B cell (primary cell): Measurements from ENCODE around the gene CPA1. TPM values are rescaled to one million over a fixed set of nuclear protein-coding genes. Genes with fewer than 3 reads are reported as not detected.

Source experiments
- ATAC-seq: fragments of 200-7000 bp; cut with Tn5 transposase; one replicate; pipeline ENCODE4 v1.10.0; 2021; ENCODE audit warnings: low read depth, mild to moderate bottlenecking, moderate number of reproducible peaks, moderate library complexity
- CTCF ChIA-PET: fragments of 350-600 bp; sonication (Branson Sonifier 250); formaldehyde crosslinking; loops from one replicate; lab custom pipeline; 2021; ENCODE audit warnings: antibody characterized with exemption, inconsistent platforms; lab: Charles Lee
- POLR2A ChIA-PET: fragments of 350-600 bp; sonication (Branson Sonifier 250); formaldehyde crosslinking; loops from one replicate; lab custom pipeline; 2021; ENCODE audit warnings: antibody characterized with exemption; lab: Charles Lee
- DNase-seq: peaks from one replicate; pipeline ENCODE4 v3.0.0; 2013
- H2AFZ ChIP-seq: 2 replicates; pipeline ENCODE4 v1.6.1; 2012; ENCODE audit warnings: mild to moderate bottlenecking, low read depth, low read length; ENCODE audit not compliant: insufficient read depth, poor library complexity, severe bottlenecking
- H3K27ac ChIP-seq, 2 donors: 1 replicate in 1 of 2; 2 replicates in 1 of 2; pipeline ENCODE4 v1.5.1; 2012 to 2013; ENCODE audit warnings: low read length in 2 of 2, mild to moderate bottlenecking in 2 of 2, moderate library complexity in 1 of 2
- H3K27me3 ChIP-seq, 4 experiments: fragments of 200-600 bp in 1 of 4; sonication (generic) in 1 of 4; replicated peaks in 1 of 4; 1 replicate in 2 of 4; 2 replicates in 2 of 4; pipeline versions ENCODE4 v1.6.1 to v1.7.0; 2013 to 2016; ENCODE audit warnings: low read length in 3 of 4, mild to moderate bottlenecking in 2 of 4, mixed read lengths in 1 of 4, moderate library complexity in 1 of 4; ENCODE audit not compliant: insufficient read depth in 4 of 4, control insufficient read depth in 3 of 4; ENCODE audit errors: control extremely low read depth in 1 of 4
- H3K36me3 ChIP-seq, 2 experiments: replicated peaks in 1 of 2; 1 replicate in 1 of 2; 2 replicates in 1 of 2; pipeline versions ENCODE4 v1.6.1 to v1.7.1; 2013; ENCODE audit warnings: low read length in 1 of 2; ENCODE audit not compliant: insufficient read depth in 2 of 2, control insufficient read depth in 1 of 2; ENCODE audit errors: control extremely low read depth in 1 of 2, extremely low read depth in 1 of 2
- H3K4me1 ChIP-seq, 2 donors: fragments of 200-600 bp in 1 of 2; sonication (generic) in 1 of 2; 1 replicate in 1 of 2; 2 replicates in 1 of 2; pipeline versions ENCODE4 v1.5.1 to v1.6.1; 2013 to 2017; ENCODE audit warnings: low read length in 2 of 2; ENCODE audit not compliant: control insufficient read depth in 2 of 2, insufficient read depth in 2 of 2
- H3K4me2 ChIP-seq: replicated peaks from 2 replicates; pipeline ENCODE3; 2012; ENCODE audit warnings: mild to moderate bottlenecking, low read depth, low read length; ENCODE audit not compliant: poor library complexity, severe bottlenecking
- H3K4me3 ChIP-seq, 5 experiments: fragments of 200-600 bp in 1 of 5; sonication (generic) in 1 of 5; 1 replicate in 3 of 5; 2 replicates in 2 of 5; pipeline versions ENCODE4 v1.5.1 to v1.7.0; 2011 to 2016; ENCODE audit warnings: low read length in 4 of 5, mild to moderate bottlenecking in 4 of 5, low read depth in 2 of 5, control low read depth in 1 of 5, moderate library complexity in 1 of 5; ENCODE audit not compliant: insufficient read depth in 1 of 5; ENCODE audit errors: control extremely low read depth in 1 of 5, extremely low read depth in 1 of 5
- H3K79me2 ChIP-seq: fragments of 200-600 bp; sonication (generic); one replicate; pipeline ENCODE4 v1.6.0; 2016; ENCODE audit warnings: low read length; ENCODE audit not compliant: control insufficient read depth, insufficient read depth
- H3K9ac ChIP-seq: fragments of 200-600 bp; sonication (generic); 2 replicates; pipeline ENCODE4 v1.6.1; 2017; ENCODE audit warnings: mild to moderate bottlenecking, low read length, moderate library complexity
- H3K9me3 ChIP-seq, 3 donors: one replicate each; pipeline versions ENCODE4 v1.6.1 to v1.7.1; 2013; ENCODE audit warnings: low read length in 2 of 3; ENCODE audit not compliant: control insufficient read depth in 2 of 3, insufficient read depth in 1 of 3; ENCODE audit errors: control extremely low read depth in 1 of 3
- H4K20me1 ChIP-seq: 2 replicates; pipeline ENCODE4 v1.6.0; 2012; ENCODE audit warnings: mild to moderate bottlenecking, low read length; ENCODE audit not compliant: insufficient read depth, control insufficient read depth, poor library complexity, severe bottlenecking
- H3K27ac Mint-ChIP-seq: one replicate; pipeline ENCODE4 v1.8.0; 2021; ENCODE audit warnings: mixed read lengths
- H3K27me3 Mint-ChIP-seq: one replicate; pipeline ENCODE4 v1.8.0; 2021; ENCODE audit warnings: mixed read lengths
- H3K4me1 Mint-ChIP-seq: one replicate; pipeline ENCODE4 v1.8.0; 2021; ENCODE audit warnings: mixed read lengths
- H3K4me3 Mint-ChIP-seq: one replicate; pipeline ENCODE4 v1.8.0; 2021; ENCODE audit warnings: mixed read lengths
- H3K9me3 Mint-ChIP-seq: one replicate; pipeline ENCODE4 v1.8.0; 2022; ENCODE audit warnings: mixed read lengths; ENCODE audit not compliant: insufficient read depth
- EZH2 ChIP-seq: IDR thresholded peaks from 2 replicates; pipeline ENCODE4 v1.6.1; 2012; ENCODE audit warnings: borderline replicate concordance, low read depth, mild to moderate bottlenecking, moderate library complexity, low read length; ENCODE audit not compliant: insufficient read depth, poor library complexity, severe bottlenecking
- WGBS: methylation state at CpG from one replicate; pipeline ENCODE4 v1.1.5; 2013; ENCODE audit warnings: missing lambda C conversion rate; ENCODE audit not compliant: insufficient coverage; 5-methylcytosine and 5-hydroxymethylcytosine counted together
- intact Hi-C: fragments of 100-400 bp; cut with micrococcal nuclease; formaldehyde crosslinking; loops from one replicate; pipeline ENCODE4 v1.10.0; 2022
- polyA plus RNA-seq: library from polyadenylated mRNA; depleted of rRNA; stranded (reverse); fragments of >200 nt; gene quantifications from 2 replicates; pipeline ENCODE4 v1.2.3, GENCODE V29; 2012
- total RNA-seq, 2 donors: library from RNA; stranded (reverse); fragments of 120-200 nt in 1 of 2; gene quantifications; 1 replicate in 1 of 2; 2 replicates in 1 of 2; pipeline versions ENCODE4 v1.2.3 to v1.2.4, GENCODE V29; 2013 to 2022
- TF ChIP-seq, protein P1 (sequence below): fragments of 200-600 bp; IDR thresholded peaks from one replicate; pipeline ENCODE4 v1.8.0; 2022; ENCODE audit warnings: antibody characterized with exemption, mild to moderate bottlenecking

CPA1 gene
- total and polyA plus RNA-seq, 2 donors (not counting 1 experiment from before 2014, with no cell fraction given), result not detected

DNA sequence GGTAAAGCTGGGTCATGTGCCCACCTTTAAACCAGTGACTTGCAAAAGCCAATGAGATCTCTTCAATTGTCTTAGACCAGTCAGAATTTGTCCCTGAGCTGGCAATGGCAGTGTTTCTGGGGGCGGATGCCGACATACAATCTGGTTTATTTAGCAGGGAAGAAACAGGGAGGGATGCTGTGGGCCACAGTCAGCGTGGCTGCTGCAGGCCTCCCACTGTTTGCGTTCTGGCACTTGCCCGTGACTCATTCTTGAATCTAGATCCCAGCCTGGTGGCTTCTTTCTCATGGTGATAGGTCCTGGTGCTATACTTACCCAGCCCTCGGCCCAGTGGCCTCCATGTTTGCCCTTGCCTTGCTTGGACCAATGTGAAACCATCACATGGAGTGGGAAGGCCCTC lies 3.1 kb upstream of the CPA1 start:
- H3K27me3 Mint-ChIP-seq, result no peaks in the 10 kb centered on the region
- ChIA-PET CTCF (no interaction called here), POLR2A (no interaction called here)
- Histone ChIP-seq H3K36me3 (no peaks in the 10 kb centered on the region), H3K9me3 (peaks cover 0 to 16% (median 0%) of the 10 kb centered on the region in 3 donors), H3K27me3 (no peaks in the 10 kb centered on the region), H3K4me2 (no peak overlapping the region), H3K4me3 (no peak overlapping the region), H4K20me1 (no peaks in the 10 kb centered on the region), H3K79me2 (no peaks in the 10 kb centered on the region), H2AFZ (no peak overlapping the region), H3K4me1 (no peaks in the 10 kb centered on the region), H3K9ac (no peak overlapping the region), H3K27ac (no peak overlapping the region)
- 88% methylated on average over 6 of the region's 6 CpGs for WGBS
- TF ChIP-seq, protein P1, sequence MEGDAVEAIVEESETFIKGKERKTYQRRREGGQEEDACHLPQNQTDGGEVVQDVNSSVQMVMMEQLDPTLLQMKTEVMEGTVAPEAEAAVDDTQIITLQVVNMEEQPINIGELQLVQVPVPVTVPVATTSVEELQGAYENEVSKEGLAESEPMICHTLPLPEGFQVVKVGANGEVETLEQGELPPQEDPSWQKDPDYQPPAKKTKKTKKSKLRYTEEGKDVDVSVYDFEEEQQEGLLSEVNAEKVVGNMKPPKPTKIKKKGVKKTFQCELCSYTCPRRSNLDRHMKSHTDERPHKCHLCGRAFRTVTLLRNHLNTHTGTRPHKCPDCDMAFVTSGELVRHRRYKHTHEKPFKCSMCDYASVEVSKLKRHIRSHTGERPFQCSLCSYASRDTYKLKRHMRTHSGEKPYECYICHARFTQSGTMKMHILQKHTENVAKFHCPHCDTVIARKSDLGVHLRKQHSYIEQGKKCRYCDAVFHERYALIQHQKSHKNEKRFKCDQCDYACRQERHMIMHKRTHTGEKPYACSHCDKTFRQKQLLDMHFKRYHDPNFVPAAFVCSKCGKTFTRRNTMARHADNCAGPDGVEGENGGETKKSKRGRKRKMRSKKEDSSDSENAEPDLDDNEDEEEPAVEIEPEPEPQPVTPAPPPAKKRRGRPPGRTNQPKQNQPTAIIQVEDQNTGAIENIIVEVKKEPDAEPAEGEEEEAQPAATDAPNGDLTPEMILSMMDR, result no peak
- TF ChIP-seq EZH2, result no peak
- no peak overlapping the region for H3K4me3 Mint-ChIP-seq
- H3K27ac Mint-ChIP-seq, result no peak overlapping the region
- intact Hi-C loops, result no loop called here
- no peaks in the 10 kb centered on the region for H3K4me1 Mint-ChIP-seq
- ATAC-seq, result no peak
- DNase-seq, result no peak
- H3K9me3 Mint-ChIP-seq, result peaks cover 5% of the 10 kb centered on the region

DNA sequence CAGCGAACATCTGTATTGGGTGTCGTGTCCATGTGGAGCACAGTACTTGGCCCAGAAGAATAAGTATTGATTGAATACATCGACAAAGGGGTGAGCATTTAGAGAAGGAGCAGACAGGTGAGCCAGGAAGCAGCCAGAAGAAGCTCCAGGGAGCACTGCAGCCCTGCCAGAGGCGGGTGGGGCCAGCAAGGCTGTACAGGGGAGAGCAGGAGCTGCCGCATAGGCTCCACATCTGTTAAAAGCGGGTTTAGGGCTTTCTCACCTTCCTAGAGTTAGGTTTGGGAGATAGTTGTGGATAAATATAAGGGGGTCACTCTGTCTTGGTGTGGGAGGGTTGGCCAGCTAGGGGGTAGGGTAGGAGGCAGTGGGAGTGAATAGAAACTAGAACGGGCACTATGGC lies 1.3 kb upstream of the CPA1 start:
- DNase-seq (no peak), ATAC-seq (no peak)
- no peak overlapping the region for H3K27ac ChIP-seq
- H3K4me3 ChIP-seq, result no peak overlapping the region
- ChIA-PET POLR2A (no interaction called here), CTCF (no interaction called here)
- WGBS, result 96% methylated on average over 6 of the region's 7 CpGs
- H3K27me3 Mint-ChIP-seq, result no peaks in the 10 kb centered on the region
- TF ChIP-seq, protein P1, result no peak
- no peak for TF ChIP-seq EZH2
- H3K9me3 Mint-ChIP-seq, result peaks cover 5% of the 10 kb centered on the region
- intact Hi-C loops, result no loop called here
- H3K4me2 ChIP-seq, result no peak overlapping the region
- H4K20me1 ChIP-seq, result no peaks in the 10 kb centered on the region
- H3K27me3 ChIP-seq, result no peaks in the 10 kb centered on the region
- H2AFZ ChIP-seq, result no peak overlapping the region
- peaks cover 0 to 19% (median 0%) of the 10 kb centered on the region in 3 donors for H3K9me3 ChIP-seq
- H3K36me3 ChIP-seq, result no peaks in the 10 kb centered on the region
- no peak overlapping the region for H3K4me3 Mint-ChIP-seq
- H3K4me1 Mint-ChIP-seq, result no peaks in the 10 kb centered on the region
- no peak overlapping the region for H3K27ac Mint-ChIP-seq
- H3K79me2 ChIP-seq, result no peaks in the 10 kb centered on the region
- H3K9ac ChIP-seq, result no peak overlapping the region
- H3K4me1 ChIP-seq, result no peaks in the 10 kb centered on the region
